Measurements from ENCODE around the gene UBE2E2. TPM values are rescaled to one million over a fixed set of nuclear protein-coding genes. Genes with fewer than 3 reads are reported as not detected.

UBE2E2 gene
- total and polyA plus RNA-seq, 2 of the 13 experiments (the other 11 are each of a cell fraction or from before 2014, with no cell fraction given) = 0.77 to 1.5 TPM

GRCh38 chr3:23508464-23508863, 305.3 kb downstream of the UBE2E2 start (continued):
- TF ChIP-seq ZBTB3 (CRISPR knock-in tag; IDR thresholded peaks at IDR 0.05; ENCODE audit: borderline replicate concordance, low read depth) = no peak

- Histone ChIP-seq H3K27me3 (ENCODE audit: control insufficient read depth in 1 of 2, insufficient read depth in 2 of 2, low read length in 2 of 2) (no peaks in the 10 kb centered on the region), H4K20me1 (ENCODE audit: insufficient read depth, low read length) (no peaks in the 10 kb centered on the region), H3K4me1 (ENCODE audit: insufficient read depth, low read length) (no peaks in the 10 kb centered on the region), H3K79me2 (ENCODE audit: insufficient read depth, low read length) (no peaks in the 10 kb centered on the region), H3K27ac (ENCODE audit: extremely low read length, insufficient read depth, low read length) (no peak overlapping the region), H3K4me3 (replicated peaks in 1 of 3; ENCODE audit: insufficient read depth in 1 of 3, low read depth in 2 of 3, low read length in 3 of 3) (no peak overlapping the region), H2AFZ (ENCODE audit: low read length) (no peak overlapping the region), H3K9ac (ENCODE audit: insufficient read depth, low read depth, low read length) (no peak overlapping the region), H3K36me3 (replicated peaks in 1 of 2; ENCODE audit: control insufficient read depth in 1 of 2, insufficient read depth in 2 of 2, low read length in 2 of 2) (no peaks in the 10 kb centered on the region), H3K9me3 (ENCODE audit: low read length) (no peaks in the 10 kb centered on the region), H3K4me2 (ENCODE audit: low read depth, low read length) (no peak overlapping the region)
- ATAC-seq (no peak), DNase-seq (ENCODE audit: low spot score) (no peak), FAIRE-seq (no peak)
- intact Hi-C loops (cut with micrococcal nuclease; ENCODE audit: unreplicated experiment) = no loop called here
- ChIA-PET CTCF (ENCODE audit: low intra/inter-chr PET ratio, low total read pairs) (no interaction called here), POLR2A (no interaction called here)
- TF ChIP-seq, protein P1, sequence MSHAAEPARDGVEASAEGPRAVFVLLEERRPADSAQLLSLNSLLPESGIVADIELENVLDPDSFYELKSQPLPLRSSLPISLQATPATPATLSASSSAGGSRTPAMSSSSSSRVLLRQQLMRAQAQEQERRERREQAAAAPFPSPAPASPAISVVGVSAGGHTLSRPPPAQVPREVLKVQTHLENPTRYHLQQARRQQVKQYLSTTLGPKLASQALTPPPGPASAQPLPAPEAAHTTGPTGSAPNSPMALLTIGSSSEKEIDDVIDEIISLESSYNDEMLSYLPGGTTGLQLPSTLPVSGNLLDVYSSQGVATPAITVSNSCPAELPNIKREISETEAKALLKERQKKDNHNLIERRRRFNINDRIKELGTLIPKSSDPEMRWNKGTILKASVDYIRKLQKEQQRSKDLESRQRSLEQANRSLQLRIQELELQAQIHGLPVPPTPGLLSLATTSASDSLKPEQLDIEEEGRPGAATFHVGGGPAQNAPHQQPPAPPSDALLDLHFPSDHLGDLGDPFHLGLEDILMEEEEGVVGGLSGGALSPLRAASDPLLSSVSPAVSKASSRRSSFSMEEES (CRISPR knock-in tag; IDR thresholded peaks at IDR 0.05) = no peak
- TF ChIP-seq CBX5 (CRISPR knock-in tag; IDR thresholded peaks at IDR 0.05; ENCODE audit: borderline replicate concordance) (no peak), TP53 (CRISPR knock-in tag; conservative IDR thresholded peaks at IDR 0.05) (no peak), POLR2G (IDR thresholded peaks at IDR 0.05; ENCODE audit: low read depth, low read length) (no peak), ETV6 (CRISPR knock-in tag; conservative IDR thresholded peaks at IDR 0.05) (no peak), MEIS1 (CRISPR knock-in tag; IDR thresholded peaks at IDR 0.05; ENCODE audit: borderline replicate concordance) (no peak), NFYC (CRISPR knock-in tag; IDR thresholded peaks at IDR 0.05) (no peak), ZBTB7A (CRISPR knock-in tag; IDR thresholded peaks at IDR 0.05) (no peak), ATAD3A (CRISPR knock-in tag; IDR thresholded peaks at IDR 0.05) (no peak)
- TF ChIP-seq, protein P2, sequence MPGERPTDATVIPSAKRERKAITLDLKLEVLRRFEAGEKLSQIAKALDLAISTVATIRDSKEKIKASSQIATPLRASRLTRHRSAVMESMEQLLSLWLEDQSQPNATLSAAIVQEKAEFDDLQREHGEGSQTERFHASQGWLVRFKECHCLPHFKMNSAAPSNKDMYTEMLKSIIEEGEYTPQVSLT (CRISPR knock-in tag; IDR thresholded peaks at IDR 0.05; ENCODE audit: borderline replicate concordance, low read depth) = no peak
- TF ChIP-seq, protein P3, sequence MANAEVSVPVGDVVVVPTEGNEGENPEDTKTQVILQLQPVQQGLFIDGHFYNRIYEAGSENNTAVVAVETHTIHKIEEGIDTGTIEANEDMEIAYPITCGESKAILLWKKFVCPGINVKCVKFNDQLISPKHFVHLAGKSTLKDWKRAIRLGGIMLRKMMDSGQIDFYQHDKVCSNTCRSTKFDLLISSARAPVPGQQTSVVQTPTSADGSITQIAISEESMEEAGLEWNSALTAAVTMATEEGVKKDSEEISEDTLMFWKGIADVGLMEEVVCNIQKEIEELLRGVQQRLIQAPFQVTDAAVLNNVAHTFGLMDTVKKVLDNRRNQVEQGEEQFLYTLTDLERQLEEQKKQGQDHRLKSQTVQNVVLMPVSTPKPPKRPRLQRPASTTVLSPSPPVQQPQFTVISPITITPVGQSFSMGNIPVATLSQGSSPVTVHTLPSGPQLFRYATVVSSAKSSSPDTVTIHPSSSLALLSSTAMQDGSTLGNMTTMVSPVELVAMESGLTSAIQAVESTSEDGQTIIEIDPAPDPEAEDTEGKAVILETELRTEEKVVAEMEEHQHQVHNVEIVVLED (CRISPR knock-in tag; IDR thresholded peaks at IDR 0.05; ENCODE audit: borderline replicate concordance) = no peak
- 32% methylated on average over 2 of the region's 2 CpGs for WGBS (ENCODE audit: low lambda C conversion rate)
- no TSS peak for BruUV-seq (replicated peaks)
- in situ Hi-C loops (cut with HindIII; ENCODE audit: extremely low pct_ligation_motif_present, low pct_unique_long_range_greater_than_20kb) = no loop called here
Observed at GRCh38 chr3:23518441-23518840, 315.3 kb downstream of the UBE2E2 start.

Data from HepG2 (cell line).